HG02623 (cell line): ENCODE data around the gene FRYL.
A peak's percentile ranks its signal among the peaks of the same experiment; 100 is the strongest.

Experiments
- ATAC-seq: cut with Tn5 transposase; IDR thresholded peaks from one replicate; pipeline ENCODE4 v1.9.1; 2021; ENCODE audit warnings: moderate library complexity; ENCODE audit not compliant: unreplicated experiment

Gene FRYL

GRCh38 chr4:48566034-48566384 is 214.1 kb downstream of the FRYL start:
- ATAC-seq = no peak

- ATAC-seq = no peak
Measured at GRCh38 chr4:48565362-48566033, 214.6 kb downstream of the FRYL start.

- no peak for ATAC-seq
Measured at GRCh38 chr4:48564151-48564550, 215.9 kb downstream of the FRYL start.

- no peak for ATAC-seq
Measured at GRCh38 chr4:48558819-48559218, 221.3 kb downstream of the FRYL start.

- ATAC-seq = no peak
Measured at GRCh38 chr4:48558026-48558425, 222.1 kb downstream of the FRYL start.

- ATAC-seq = no peak
Measured at GRCh38 chr4:48557478-48557877, 222.6 kb downstream of the FRYL start.

GRCh38 chr4:48556268-48556667 is 223.8 kb downstream of the FRYL start:
- no peak for ATAC-seq

GRCh38 chr4:48554606-48555005 is 225.5 kb downstream of the FRYL start:
- ATAC-seq = no peak

- ATAC-seq = no peak
Measured at GRCh38 chr4:48553720-48554119, 226.4 kb downstream of the FRYL start.

- no peak for ATAC-seq
Measured at GRCh38 chr4:48546336-48546735, 233.7 kb downstream of the FRYL start.

GRCh38 chr4:48543796-48544195 is 236.3 kb downstream of the FRYL start:
- ATAC-seq = no peak

- no peak for ATAC-seq
Measured at GRCh38 chr4:48542888-48543287, 237.2 kb downstream of the FRYL start.

GRCh38 chr4:48539597-48539996 is 240.5 kb downstream of the FRYL start:
- ATAC-seq = no peak

- ATAC-seq = no peak
Measured at GRCh38 chr4:48538358-48538757, 241.7 kb downstream of the FRYL start.

GRCh38 chr4:48526406-48526805 is 253.7 kb downstream of the FRYL start:
- ATAC-seq = no peak

GRCh38 chr4:48518143-48518542 is 261.9 kb downstream of the FRYL start:
- ATAC-seq = no peak

GRCh38 chr4:48509543-48509942 is 270.5 kb downstream of the FRYL start:
- no peak for ATAC-seq

- ATAC-seq = no peak
Measured at GRCh38 chr4:48506716-48507115, 273.4 kb downstream of the FRYL start.

GRCh38 chr4:48504352-48504751 is 275.7 kb downstream of the FRYL start:
- no peak for ATAC-seq

- ATAC-seq = no peak
Measured at GRCh38 chr4:48504026-48504330, 276.1 kb downstream of the FRYL start.

GRCh38 chr4:48503233-48504025 is 276.6 kb downstream of the FRYL start:
- no peak for ATAC-seq

GRCh38 chr4:48499551-48500066 is 280.5 kb downstream of the FRYL start:
- ATAC-seq = peak; percentile 65

- no peak for ATAC-seq
Measured at GRCh38 chr4:48498895-48499294, 281.2 kb downstream of the FRYL start.
